IPS-20b (cell line): ENCODE measurements around the gene SMPD3.

Source experiments
- H3K27ac ChIP-seq: one replicate; pipeline ENCODE4 v1.5.1; 2013; ENCODE audit warnings: low read length
- H3K27me3 ChIP-seq: 2 replicates; pipeline ENCODE4 v1.6.1; 2013; ENCODE audit warnings: mild to moderate bottlenecking, low read length, inconsistent platforms; ENCODE audit not compliant: insufficient read depth
- H3K36me3 ChIP-seq: 2 replicates; pipeline ENCODE4 v1.6.1; 2013; ENCODE audit warnings: low read depth, mild to moderate bottlenecking, inconsistent platforms, low read length, moderate library complexity; ENCODE audit not compliant: insufficient read depth
- H3K4me1 ChIP-seq: 2 replicates; pipeline ENCODE4 v1.6.1; 2013; ENCODE audit warnings: mild to moderate bottlenecking, control low read depth, inconsistent platforms, low read length, moderate library complexity; ENCODE audit not compliant: insufficient read depth
- H3K4me3 ChIP-seq: 2 replicates; pipeline ENCODE4 v1.5.1; 2013; ENCODE audit warnings: mild to moderate bottlenecking, low read length, inconsistent platforms
- H3K9ac ChIP-seq: 2 replicates; pipeline ENCODE4 v1.6.1; 2013; ENCODE audit warnings: low read depth, mild to moderate bottlenecking, inconsistent platforms, low read length, moderate library complexity
- H3K9me3 ChIP-seq: 2 replicates; pipeline ENCODE4 v1.6.1; 2013; ENCODE audit warnings: mild to moderate bottlenecking, low read depth, low read length, inconsistent platforms; ENCODE audit not compliant: insufficient read depth

The SMPD3 gene

GRCh38 chr16:68346892-68347480 is 101.3 kb downstream of the SMPD3 start:
- Histone ChIP-seq H3K4me3 (no peak overlapping the region), H3K27ac (no peak overlapping the region), H3K4me1 (no peaks in the 10 kb centered on the region), H3K9ac (no peak overlapping the region), H3K27me3 (no peaks in the 10 kb centered on the region), H3K9me3 (no peaks in the 10 kb centered on the region), H3K36me3 (peaks cover 91% of the 10 kb centered on the region)

- peaks cover 93% of the 10 kb centered on the region for H3K36me3 ChIP-seq
- H3K4me3 ChIP-seq, result no peak overlapping the region
- H3K9me3 ChIP-seq, result no peaks in the 10 kb centered on the region
- H3K4me1 ChIP-seq, result no peaks in the 10 kb centered on the region
- H3K27me3 ChIP-seq, result no peaks in the 10 kb centered on the region
- no peak overlapping the region for H3K9ac ChIP-seq
- no peak overlapping the region for H3K27ac ChIP-seq
Observed at GRCh38 chr16:68345958-68346635, 102.2 kb downstream of the SMPD3 start.

GRCh38 chr16:68345351-68345810 is 102.9 kb downstream of the SMPD3 start:
- H3K9ac ChIP-seq, result no peak overlapping the region
- H3K4me1 ChIP-seq, result no peaks in the 10 kb centered on the region
- H3K36me3 ChIP-seq, result peaks cover 94% of the 10 kb centered on the region
- no peak overlapping the region for H3K27ac ChIP-seq
- H3K4me3 ChIP-seq, result no peak overlapping the region
- no peaks in the 10 kb centered on the region for H3K27me3 ChIP-seq
- H3K9me3 ChIP-seq, result no peaks in the 10 kb centered on the region

- no peaks in the 10 kb centered on the region for H3K27me3 ChIP-seq
- H3K4me1 ChIP-seq, result no peaks in the 10 kb centered on the region
- no peak overlapping the region for H3K9ac ChIP-seq
- H3K27ac ChIP-seq, result no peak overlapping the region
- H3K9me3 ChIP-seq, result no peaks in the 10 kb centered on the region
- H3K36me3 ChIP-seq, result peaks cover 94% of the 10 kb centered on the region
- H3K4me3 ChIP-seq, result no peak overlapping the region
Observed at GRCh38 chr16:68344252-68344651, 104.1 kb downstream of the SMPD3 start.

GRCh38 chr16:68343137-68343536 is 105.2 kb downstream of the SMPD3 start:
- Histone ChIP-seq H3K36me3 (peaks cover 95% of the 10 kb centered on the region), H3K27ac (no peak overlapping the region), H3K4me3 (no peak overlapping the region), H3K27me3 (no peaks in the 10 kb centered on the region), H3K9ac (no peak overlapping the region), H3K4me1 (no peaks in the 10 kb centered on the region), H3K9me3 (no peaks in the 10 kb centered on the region)

- H3K9me3 ChIP-seq, result no peaks in the 10 kb centered on the region
- H3K4me1 ChIP-seq, result no peaks in the 10 kb centered on the region
- no peak overlapping the region for H3K9ac ChIP-seq
- no peak overlapping the region for H3K4me3 ChIP-seq
- no peaks in the 10 kb centered on the region for H3K27me3 ChIP-seq
- peaks cover 95% of the 10 kb centered on the region for H3K36me3 ChIP-seq
- H3K27ac ChIP-seq, result no peak overlapping the region
Observed at GRCh38 chr16:68342620-68343019, 105.7 kb downstream of the SMPD3 start.

- Histone ChIP-seq H3K4me3 (no peak overlapping the region), H3K36me3 (peaks cover 78% of the 10 kb centered on the region), H3K9ac (no peak overlapping the region), H3K9me3 (no peaks in the 10 kb centered on the region), H3K27ac (no peak overlapping the region), H3K27me3 (no peaks in the 10 kb centered on the region), H3K4me1 (no peaks in the 10 kb centered on the region)
Observed at GRCh38 chr16:68339214-68339613, 109.1 kb downstream of the SMPD3 start.

GRCh38 chr16:68338326-68339119 is 109.8 kb downstream of the SMPD3 start:
- H3K4me1 ChIP-seq, result no peaks in the 10 kb centered on the region

GRCh38 chr16:68335175-68335574 is 113.1 kb downstream of the SMPD3 start:
- Histone ChIP-seq H3K4me3 (no peak overlapping the region), H3K9me3 (no peaks in the 10 kb centered on the region), H3K9ac (no peak overlapping the region), H3K36me3 (peaks cover 68% of the 10 kb centered on the region), H3K4me1 (no peaks in the 10 kb centered on the region), H3K27ac (no peak overlapping the region), H3K27me3 (no peaks in the 10 kb centered on the region)

More at GRCh38 chr16:68338326-68339119, 109.8 kb downstream of the SMPD3 start:
- no peak overlapping the region for H3K4me3 ChIP-seq
- H3K27me3 ChIP-seq, result no peaks in the 10 kb centered on the region
- peaks cover 76% of the 10 kb centered on the region for H3K36me3 ChIP-seq
- no peak overlapping the region for H3K27ac ChIP-seq
- no peaks in the 10 kb centered on the region for H3K9me3 ChIP-seq
- no peak overlapping the region for H3K9ac ChIP-seq

- Histone ChIP-seq H3K27ac (no peak overlapping the region), H3K4me1 (peaks cover 3% of the 10 kb centered on the region; the same call in 1 of the 2 replicates), H3K27me3 (no peaks in the 10 kb centered on the region), H3K36me3 (peaks cover 55% of the 10 kb centered on the region), H3K4me3 (no peak overlapping the region), H3K9ac (no peak overlapping the region), H3K9me3 (no peaks in the 10 kb centered on the region)
Observed at GRCh38 chr16:68332411-68333121, 115.7 kb downstream of the SMPD3 start.

GRCh38 chr16:68331879-68332410 is 116.4 kb downstream of the SMPD3 start:
- H3K27ac ChIP-seq, result no peak overlapping the region
- peaks cover 51% of the 10 kb centered on the region for H3K36me3 ChIP-seq
- H3K4me3 ChIP-seq, result no peak overlapping the region
- H3K4me1 ChIP-seq, result peaks cover 3% of the 10 kb centered on the region; the same call in 1 of the 2 replicates
- no peak overlapping the region for H3K9ac ChIP-seq
- H3K27me3 ChIP-seq, result no peaks in the 10 kb centered on the region
- no peaks in the 10 kb centered on the region for H3K9me3 ChIP-seq
